Activated CD4-positive, alpha-beta memory T cell treated with anti-CD3 and anti-CD28 coated beads, Interleukin-2, amount 10 ng/mL, durations not matched to agents 7 days and 5 days (primary cell): ENCODE results near the gene SGO2. TPM values are rescaled to one million over a fixed set of nuclear protein-coding genes. Genes with fewer than 3 reads are reported as not detected.

ENCODE experiments used
- CTCF ChIA-PET: fragments of 350-600 bp; sonication (Branson Sonifier 250); formaldehyde crosslinking; loops from one replicate; lab custom pipeline; 2021; ENCODE audit warnings: antibody characterized with exemption, inconsistent platforms; lab: Charles Lee
- POLR2A ChIA-PET: fragments of 350-600 bp; sonication (Branson Sonifier 250); formaldehyde crosslinking; loops from one replicate; lab custom pipeline; 2021; ENCODE audit warnings: antibody characterized with exemption; lab: Charles Lee
- DNase-seq: peaks from one replicate; pipeline ENCODE4 v3.0.0-alpha.2; 2020
- H3K27ac Mint-ChIP-seq: one replicate; pipeline ENCODE4 v1.8.0; 2021; ENCODE audit warnings: mild to moderate bottlenecking, mixed read lengths
- H3K27me3 Mint-ChIP-seq: one replicate; pipeline ENCODE4 v1.8.0; 2021; ENCODE audit warnings: mixed read lengths
- H3K36me3 Mint-ChIP-seq: one replicate; pipeline ENCODE4 v1.8.0; 2021; ENCODE audit warnings: low read depth, mixed read lengths
- H3K4me1 Mint-ChIP-seq: one replicate; pipeline ENCODE4 v1.8.0; 2021; ENCODE audit warnings: mixed read lengths
- H3K4me3 Mint-ChIP-seq: one replicate; pipeline ENCODE4 v1.8.0; 2021; ENCODE audit warnings: mild to moderate bottlenecking, mixed read lengths
- H3K9me3 Mint-ChIP-seq: one replicate; pipeline ENCODE4 v1.8.0; 2021; ENCODE audit warnings: mixed read lengths
- total RNA-seq, 2 experiments: library from RNA; stranded (reverse); gene quantifications; one replicate each; pipeline ENCODE4 v1.2.3, GENCODE V29; 2021

Gene SGO2, protein sequence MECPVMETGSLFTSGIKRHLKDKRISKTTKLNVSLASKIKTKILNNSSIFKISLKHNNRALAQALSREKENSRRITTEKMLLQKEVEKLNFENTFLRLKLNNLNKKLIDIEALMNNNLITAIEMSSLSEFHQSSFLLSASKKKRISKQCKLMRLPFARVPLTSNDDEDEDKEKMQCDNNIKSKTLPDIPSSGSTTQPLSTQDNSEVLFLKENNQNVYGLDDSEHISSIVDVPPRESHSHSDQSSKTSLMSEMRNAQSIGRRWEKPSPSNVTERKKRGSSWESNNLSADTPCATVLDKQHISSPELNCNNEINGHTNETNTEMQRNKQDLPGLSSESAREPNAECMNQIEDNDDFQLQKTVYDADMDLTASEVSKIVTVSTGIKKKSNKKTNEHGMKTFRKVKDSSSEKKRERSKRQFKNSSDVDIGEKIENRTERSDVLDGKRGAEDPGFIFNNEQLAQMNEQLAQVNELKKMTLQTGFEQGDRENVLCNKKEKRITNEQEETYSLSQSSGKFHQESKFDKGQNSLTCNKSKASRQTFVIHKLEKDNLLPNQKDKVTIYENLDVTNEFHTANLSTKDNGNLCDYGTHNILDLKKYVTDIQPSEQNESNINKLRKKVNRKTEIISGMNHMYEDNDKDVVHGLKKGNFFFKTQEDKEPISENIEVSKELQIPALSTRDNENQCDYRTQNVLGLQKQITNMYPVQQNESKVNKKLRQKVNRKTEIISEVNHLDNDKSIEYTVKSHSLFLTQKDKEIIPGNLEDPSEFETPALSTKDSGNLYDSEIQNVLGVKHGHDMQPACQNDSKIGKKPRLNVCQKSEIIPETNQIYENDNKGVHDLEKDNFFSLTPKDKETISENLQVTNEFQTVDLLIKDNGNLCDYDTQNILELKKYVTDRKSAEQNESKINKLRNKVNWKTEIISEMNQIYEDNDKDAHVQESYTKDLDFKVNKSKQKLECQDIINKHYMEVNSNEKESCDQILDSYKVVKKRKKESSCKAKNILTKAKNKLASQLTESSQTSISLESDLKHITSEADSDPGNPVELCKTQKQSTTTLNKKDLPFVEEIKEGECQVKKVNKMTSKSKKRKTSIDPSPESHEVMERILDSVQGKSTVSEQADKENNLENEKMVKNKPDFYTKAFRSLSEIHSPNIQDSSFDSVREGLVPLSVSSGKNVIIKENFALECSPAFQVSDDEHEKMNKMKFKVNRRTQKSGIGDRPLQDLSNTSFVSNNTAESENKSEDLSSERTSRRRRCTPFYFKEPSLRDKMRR
- 10 to 100 TPM; 44.2 to 45.3 TPM for total RNA-seq

DNA sequence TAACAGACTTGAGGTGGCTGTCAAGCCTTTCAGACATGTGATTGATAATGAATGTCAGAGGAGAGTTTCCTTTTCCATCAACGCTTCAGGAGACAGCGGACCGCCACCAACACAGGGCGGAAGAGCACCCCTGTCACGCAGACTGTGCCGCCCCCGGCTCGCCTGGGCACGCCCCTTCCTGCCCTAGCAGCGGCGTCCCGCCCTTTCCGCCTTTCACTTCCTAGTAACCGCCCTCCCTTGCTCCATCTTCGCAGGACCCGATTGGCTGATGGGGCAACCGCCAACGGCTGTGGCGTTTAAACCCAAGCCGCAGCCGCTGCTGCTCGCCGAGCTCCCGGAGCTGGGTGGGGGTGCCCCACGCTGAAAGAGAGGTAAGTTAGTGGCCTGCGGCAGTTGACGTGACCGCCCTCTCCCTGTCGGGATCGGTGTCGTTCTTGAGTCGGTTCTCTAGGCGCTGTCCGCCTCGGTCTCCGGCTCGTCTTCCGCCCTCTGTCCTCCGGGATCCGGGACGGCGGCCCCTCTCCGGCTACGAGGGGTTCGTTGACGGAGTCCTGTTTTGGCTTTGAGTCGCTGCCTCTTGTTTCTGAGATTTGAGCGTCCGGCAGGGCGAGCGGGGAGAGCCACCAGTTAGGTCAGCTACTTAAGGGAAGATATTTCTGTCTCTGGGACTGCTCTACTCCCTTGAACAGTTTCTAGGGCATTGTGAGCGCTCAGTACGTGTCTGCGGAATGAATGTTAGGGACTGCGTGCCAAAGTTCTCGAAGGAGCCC lies at the start of gene SGO2:
Gene SGO2, plus strand, starts transcription at position 326 of the 770 bp plus-strand sequence. CDS start 6,769 bp downstream, outside the sequence.
- CTCF ChIA-PET = interaction anchor here (0.7 to 5.9 kb wide), 11 partner anchors 8 to 546 kb away, joined by 3 to 51 read pairs (median 4); partner anchors contain the start of gene KCTD18
- Mint-ChIP-seq H3K27me3 (peaks cover 3% of the 10 kb centered on the region), H3K9me3 (no peaks in the 10 kb centered on the region), H3K27ac (peak within 1 kb of the TSS; percentile 88), H3K36me3 (peaks cover 22% of the 10 kb centered on the region), H3K4me3 (peak within 1 kb of the TSS; percentile 91), H3K4me1 (peaks cover 46% of the 10 kb centered on the region)
- DNase-seq = peak; percentile 98
- POLR2A ChIA-PET = interaction anchor here (0.6 to 4.3 kb wide), 20 partner anchors 8 to 615 kb away, joined by 3 to 47 read pairs (median 4); partner anchors contain the start of genes C2orf69, CLK1, KCTD18 and MAIP1

DNA sequence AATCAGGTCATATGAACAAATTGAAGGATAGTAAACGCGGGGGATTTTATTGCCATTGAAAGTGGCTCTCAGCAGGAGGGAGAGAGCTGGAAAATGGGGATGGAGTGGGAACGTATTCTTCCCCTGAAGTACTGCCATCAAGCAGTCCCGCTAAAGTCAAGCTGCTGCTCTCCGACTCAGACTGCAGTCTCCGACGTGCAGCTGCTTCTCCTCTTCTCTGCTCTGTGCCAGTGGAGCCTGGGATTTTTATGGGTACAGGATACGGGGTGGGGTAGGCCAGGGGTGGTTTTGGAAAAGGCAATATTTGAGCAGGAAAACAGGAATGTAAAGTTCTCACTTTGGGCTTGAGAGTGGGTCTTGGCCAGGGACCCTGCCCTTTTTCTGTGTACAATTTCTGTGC lies 49.2 kb upstream of the SGO2 start:
- ChIA-PET POLR2A (no interaction called here), CTCF (no interaction called here)
- no peak for DNase-seq
- H3K27ac Mint-ChIP-seq = no peak overlapping the region
- peaks cover 58% of the 10 kb centered on the region for H3K36me3 Mint-ChIP-seq
- H3K27me3 Mint-ChIP-seq = no peaks in the 10 kb centered on the region
- H3K4me3 Mint-ChIP-seq = no peak overlapping the region
- no peaks in the 10 kb centered on the region for H3K9me3 Mint-ChIP-seq
- H3K4me1 Mint-ChIP-seq = peaks cover 46% of the 10 kb centered on the region

DNA sequence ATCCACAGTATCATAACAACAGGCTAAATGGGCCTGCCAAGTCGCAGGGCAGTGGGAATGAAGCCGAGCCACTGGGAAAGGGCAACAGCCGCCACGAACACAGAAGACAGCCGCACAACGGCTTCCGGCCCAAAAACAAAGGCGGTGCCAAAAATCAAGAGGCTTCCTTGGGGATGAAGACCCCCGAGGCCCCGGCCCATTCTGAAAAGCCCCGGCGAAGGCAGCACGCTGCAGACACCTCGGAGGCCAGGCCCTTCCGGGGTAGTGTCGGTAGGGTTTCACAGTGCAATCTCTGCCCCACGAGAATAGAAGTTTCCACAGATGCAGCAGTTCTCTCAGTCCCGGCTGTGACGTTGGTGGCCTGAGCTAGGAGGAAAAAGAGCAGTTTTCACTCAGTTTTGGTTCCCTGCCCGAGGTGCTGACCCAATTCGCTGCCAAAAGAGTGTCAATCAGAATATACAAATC lies 48.3 kb upstream of the SGO2 start:
- CTCF ChIA-PET = interaction anchor here (0.6 to 1.3 kb wide), 2 partner anchors 492 to 902 kb away, joined by 3 read pairs; no protein-coding TSS in a partner anchor
- no peak for DNase-seq

DNA sequence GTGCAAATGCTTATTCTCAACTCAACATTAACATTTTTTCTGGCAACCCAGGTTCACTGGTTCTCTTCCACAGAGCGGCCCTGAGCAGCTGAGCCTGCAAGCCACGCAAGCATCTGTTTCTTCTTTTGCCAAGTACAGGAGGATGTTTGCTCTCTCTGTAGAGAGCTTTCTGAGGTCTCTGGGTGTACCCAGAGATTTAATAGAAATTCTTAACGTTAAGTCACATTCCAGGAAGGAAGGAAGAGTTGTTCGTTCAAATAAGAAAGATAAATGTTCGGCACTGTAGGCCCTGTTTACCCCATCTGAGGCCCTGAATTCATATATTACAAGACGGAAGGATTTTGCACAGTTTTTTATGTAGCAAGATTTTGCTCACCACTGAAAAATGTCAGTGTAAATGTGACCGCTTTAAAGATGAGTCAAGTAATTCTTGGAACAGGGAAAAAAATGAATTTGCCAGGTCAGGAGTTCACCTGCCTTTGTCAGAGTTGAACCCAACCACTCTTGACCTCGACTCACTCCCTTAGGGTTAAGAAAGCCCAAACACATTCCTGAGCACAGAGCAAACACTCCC lies 46.2 kb upstream of the SGO2 start:
- ChIA-PET POLR2A (interaction anchor here (1.1 to 1.7 kb wide), 2 partner anchors 12 to 25 kb away, joined by 3 to 6 read pairs; no protein-coding TSS in a partner anchor), CTCF (interaction anchor here (0.8 to 3.0 kb wide), 5 partner anchors 9 to 52 kb away, joined by 3 to 20 read pairs (median 4); no protein-coding TSS in a partner anchor)
- no peak overlapping the region for H3K4me3 Mint-ChIP-seq
- no peak for DNase-seq
- H3K9me3 Mint-ChIP-seq = no peaks in the 10 kb centered on the region
- H3K4me1 Mint-ChIP-seq = peaks cover 51% of the 10 kb centered on the region
- H3K27me3 Mint-ChIP-seq = no peaks in the 10 kb centered on the region
- peak overlapping the region; percentile 72 for H3K27ac Mint-ChIP-seq
- H3K36me3 Mint-ChIP-seq = peaks cover 45% of the 10 kb centered on the region

More for the DNA sequence above, 48.3 kb upstream of the SGO2 start:
- H3K9me3 Mint-ChIP-seq = no peaks in the 10 kb centered on the region
- POLR2A ChIA-PET = no interaction called here
- peaks cover 46% of the 10 kb centered on the region for H3K4me1 Mint-ChIP-seq
- no peak overlapping the region for H3K27ac Mint-ChIP-seq
- no peak overlapping the region for H3K4me3 Mint-ChIP-seq
- H3K27me3 Mint-ChIP-seq = no peaks in the 10 kb centered on the region
- H3K36me3 Mint-ChIP-seq = peaks cover 49% of the 10 kb centered on the region

DNA sequence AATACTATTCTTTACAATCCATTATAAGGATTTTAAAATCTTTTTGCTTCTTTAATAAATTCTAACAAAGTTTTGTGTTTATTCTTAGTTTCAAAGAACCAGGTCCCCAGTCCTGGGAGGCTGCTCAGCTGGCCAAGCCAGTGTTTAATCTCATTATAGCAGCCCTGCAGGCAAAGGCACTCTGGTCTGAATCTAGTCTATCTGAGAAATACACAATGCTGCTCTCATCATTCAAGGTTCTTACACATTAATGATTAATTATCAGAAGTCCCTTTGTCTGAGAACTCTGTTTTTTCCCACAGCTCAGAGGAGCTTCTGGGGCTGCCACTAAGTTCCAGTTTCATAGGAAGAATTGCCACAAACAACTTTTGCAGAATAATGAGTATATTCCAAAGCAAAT lies 43.8 kb upstream of the SGO2 start:
- no peak for DNase-seq
- CTCF ChIA-PET = interaction anchor here (0.6 to 3.6 kb wide), 19 partner anchors 8 to 632 kb away, joined by 3 to 23 read pairs (median 6); partner anchors contain the start of gene SGO2
- Mint-ChIP-seq H3K36me3 (peaks cover 25% of the 10 kb centered on the region), H3K4me3 (no peak overlapping the region), H3K27me3 (no peaks in the 10 kb centered on the region), H3K27ac (no peak overlapping the region), H3K9me3 (no peaks in the 10 kb centered on the region), H3K4me1 (peaks cover 46% of the 10 kb centered on the region)
- POLR2A ChIA-PET = interaction anchor here (1.2 kb wide), 1 partner anchor 12 kb away, joined by 4 read pairs; no protein-coding TSS in a partner anchor

DNA sequence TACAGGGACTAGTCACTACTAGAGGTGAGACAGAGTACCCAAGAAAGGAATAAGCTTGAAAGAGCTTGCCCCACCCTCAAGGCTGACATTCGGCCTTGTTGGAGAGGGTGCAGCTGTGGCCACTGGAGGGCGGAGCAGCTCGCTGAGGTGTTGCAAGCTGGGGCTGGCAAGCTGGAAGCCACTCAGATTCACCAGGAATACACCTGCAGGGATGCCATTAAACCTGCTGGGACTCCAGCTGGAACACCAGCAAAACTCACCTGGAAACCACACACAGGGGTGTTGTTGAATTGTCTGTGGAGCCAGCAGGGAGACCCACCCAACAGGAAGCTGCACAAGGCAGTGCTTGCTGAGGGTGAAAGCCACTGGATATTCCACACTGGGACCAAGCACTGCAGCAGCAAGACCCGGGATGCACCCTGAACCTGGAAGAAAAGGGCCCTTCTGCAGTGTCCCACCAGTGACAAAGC lies 42.2 kb upstream of the SGO2 start:
- H3K36me3 Mint-ChIP-seq = peaks cover 16% of the 10 kb centered on the region
- POLR2A ChIA-PET = interaction anchor here (1.1 to 1.6 kb wide), 3 partner anchors 10 to 219 kb away, joined by 3 to 4 read pairs (median 3); no protein-coding TSS in a partner anchor
- H3K4me1 Mint-ChIP-seq = peaks cover 35% of the 10 kb centered on the region
- H3K27me3 Mint-ChIP-seq = no peaks in the 10 kb centered on the region
- H3K9me3 Mint-ChIP-seq = no peaks in the 10 kb centered on the region
- no peak overlapping the region for H3K27ac Mint-ChIP-seq
- peak; percentile 41 for DNase-seq
- CTCF ChIA-PET = interaction anchor here (0.7 to 3.7 kb wide), 21 partner anchors 10 to 510 kb away, joined by 3 to 22 read pairs (median 4); partner anchors contain the start of gene SGO2
- no peak overlapping the region for H3K4me3 Mint-ChIP-seq

DNA sequence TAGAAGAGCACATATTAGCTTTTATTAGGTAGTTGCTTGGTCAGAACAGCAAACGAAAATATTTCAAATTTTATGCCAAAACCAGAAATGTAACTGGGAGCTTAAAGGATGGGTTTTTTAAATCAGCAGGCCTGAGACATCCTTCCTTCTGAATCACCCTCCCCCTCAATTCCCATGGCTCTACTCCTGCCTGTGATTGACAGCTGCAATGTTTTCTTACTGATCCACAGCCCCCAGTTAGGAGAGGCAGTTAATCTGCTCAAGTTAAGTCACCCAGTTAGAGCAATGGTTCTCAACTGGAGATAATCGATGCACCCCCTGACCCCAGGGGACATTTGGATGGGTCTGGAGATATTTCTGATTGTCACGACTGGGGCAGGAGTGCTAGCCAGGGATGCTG lies 41.1 kb upstream of the SGO2 start:
- peaks cover 24% of the 10 kb centered on the region for H3K4me1 Mint-ChIP-seq
- H3K27me3 Mint-ChIP-seq = no peaks in the 10 kb centered on the region
- ChIA-PET POLR2A (interaction anchor here (1.2 to 1.6 kb wide), 2 partner anchors 9 to 42 kb away, joined by 3 to 4 read pairs; no protein-coding TSS in a partner anchor), CTCF (interaction anchor here (0.7 to 3.7 kb wide), 5 partner anchors 9 to 505 kb away, joined by 3 to 22 read pairs (median 9); no protein-coding TSS in a partner anchor)
- peaks cover 16% of the 10 kb centered on the region for H3K36me3 Mint-ChIP-seq
- no peaks in the 10 kb centered on the region for H3K9me3 Mint-ChIP-seq
- H3K27ac Mint-ChIP-seq = no peak overlapping the region
- DNase-seq = no peak
- no peak overlapping the region for H3K4me3 Mint-ChIP-seq

DNA sequence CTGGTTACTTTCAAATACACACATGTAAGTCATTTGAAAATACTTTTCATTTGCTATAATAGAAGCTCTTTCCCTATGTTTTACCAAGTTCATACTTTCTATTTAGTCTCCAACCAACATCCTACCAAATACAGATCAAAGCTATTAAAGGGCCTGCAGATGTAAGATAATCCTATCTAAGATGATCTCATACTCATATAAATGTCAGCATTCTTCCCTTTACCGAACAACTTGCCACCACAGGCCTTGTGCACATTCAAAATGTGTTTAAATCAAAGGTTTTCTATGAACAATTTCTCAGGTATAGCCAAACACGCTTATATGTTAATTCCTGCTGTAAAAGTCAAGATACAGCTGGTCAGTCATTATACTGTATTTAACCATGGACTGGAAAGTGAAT lies 39.5 kb upstream of the SGO2 start:
- ChIA-PET POLR2A (no interaction called here), CTCF (interaction anchor here (1.1 to 3.7 kb wide), 5 partner anchors 7 to 513 kb away, joined by 3 to 22 read pairs (median 3); partner anchors contain the start of gene SGO2)
- no peaks in the 10 kb centered on the region for H3K27me3 Mint-ChIP-seq
- H3K9me3 Mint-ChIP-seq = no peaks in the 10 kb centered on the region
- DNase-seq = no peak
- H3K4me3 Mint-ChIP-seq = no peak overlapping the region
- peaks cover 8% of the 10 kb centered on the region for H3K4me1 Mint-ChIP-seq
- H3K27ac Mint-ChIP-seq = no peak overlapping the region
- peaks cover 30% of the 10 kb centered on the region for H3K36me3 Mint-ChIP-seq

DNA sequence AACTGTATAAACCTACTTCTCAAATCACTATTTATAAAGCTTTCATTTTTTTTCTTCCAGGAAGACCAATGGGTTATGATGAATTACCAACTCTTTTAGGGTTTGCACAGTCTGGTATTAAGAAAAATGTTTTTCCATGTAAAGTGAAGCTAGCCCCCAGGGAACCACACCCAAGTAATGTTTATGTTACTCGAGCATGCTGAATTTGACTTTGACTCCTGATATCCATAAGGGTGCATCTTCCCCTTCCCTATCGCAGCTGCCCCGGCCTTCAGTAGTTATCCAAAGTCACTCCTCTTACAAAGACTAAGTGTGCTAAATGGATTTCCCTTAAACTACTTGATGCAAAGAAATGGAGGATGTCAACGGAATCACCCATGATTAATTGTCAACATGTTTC lies 37.8 kb upstream of the SGO2 start:
- H3K9me3 Mint-ChIP-seq = no peaks in the 10 kb centered on the region
- POLR2A ChIA-PET = no interaction called here
- peaks cover 42% of the 10 kb centered on the region for H3K36me3 Mint-ChIP-seq
- peaks cover 5% of the 10 kb centered on the region for H3K4me1 Mint-ChIP-seq
- no peak overlapping the region for H3K4me3 Mint-ChIP-seq
- no peak overlapping the region for H3K27ac Mint-ChIP-seq
- CTCF ChIA-PET = interaction anchor here (0.7 kb wide), 1 partner anchor 21 kb away, joined by 3 read pairs; the partner anchor contains the start of gene KCTD18
- no peak for DNase-seq
- no peaks in the 10 kb centered on the region for H3K27me3 Mint-ChIP-seq

DNA sequence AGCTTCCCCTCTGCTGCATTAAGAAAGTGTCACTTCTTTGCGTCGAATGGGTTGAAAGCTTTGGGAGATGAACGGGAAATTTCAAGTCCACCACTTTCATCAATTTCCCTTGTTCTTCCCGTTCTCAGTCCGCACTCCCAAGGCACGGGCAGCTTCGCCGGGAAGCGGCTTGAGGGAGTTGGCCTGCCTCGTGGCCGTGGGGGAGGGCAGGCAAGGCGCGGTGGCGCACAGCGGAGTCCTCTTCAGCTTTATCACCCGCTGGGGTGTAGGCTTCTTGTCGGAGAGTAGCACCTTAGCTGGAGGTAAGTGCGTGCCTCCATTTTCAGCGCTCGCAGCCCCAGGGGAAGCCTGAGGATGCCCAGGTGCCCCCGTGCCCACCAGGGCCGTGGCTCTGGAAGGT lies 36.0 kb upstream of the SGO2 start:
- CTCF ChIA-PET = no interaction called here
- H3K27me3 Mint-ChIP-seq = no peaks in the 10 kb centered on the region
- H3K36me3 Mint-ChIP-seq = peaks cover 51% of the 10 kb centered on the region
- H3K27ac Mint-ChIP-seq = no peak overlapping the region
- no peaks in the 10 kb centered on the region for H3K9me3 Mint-ChIP-seq
- POLR2A ChIA-PET = no interaction called here
- no peaks in the 10 kb centered on the region for H3K4me1 Mint-ChIP-seq
- no peak for DNase-seq
- H3K4me3 Mint-ChIP-seq = no peak overlapping the region
